Measurements from ENCODE around the gene PRSS57.
"Not testable (repeated sequence)": the region's sequence is repeated elsewhere in the genome, so short reads cannot be mapped to it uniquely, and the experiment has no call there.

The PRSS57 gene

DNA sequence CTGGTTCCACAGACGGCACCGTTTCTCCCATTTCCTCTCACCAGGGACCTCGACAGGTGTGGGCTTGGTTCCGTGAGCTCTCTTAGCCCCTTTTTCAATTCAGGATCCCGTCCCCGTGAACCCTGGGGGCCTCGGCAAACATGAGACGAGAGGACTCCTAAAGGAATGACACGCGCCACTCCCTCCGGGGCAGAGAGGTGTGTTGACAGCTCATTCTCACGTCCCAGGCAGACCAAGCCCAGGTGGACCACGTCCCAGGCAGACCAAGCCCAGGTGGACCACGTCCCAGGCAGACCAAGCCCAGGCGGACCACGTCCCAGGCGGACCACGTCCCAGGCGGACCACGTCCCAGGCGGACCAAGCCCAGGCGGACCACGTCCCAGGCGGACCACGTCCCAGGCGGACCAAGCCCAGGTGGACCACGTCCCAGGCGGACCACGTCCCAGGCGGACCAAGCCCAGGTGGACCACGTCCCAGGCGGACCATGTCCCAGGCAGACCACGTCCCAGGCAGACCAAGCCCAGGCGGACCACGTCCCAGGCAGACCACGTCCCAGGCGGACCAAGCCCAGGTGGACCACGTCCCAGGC, 28.2 kb downstream of the PRSS57 start:
- not testable (repeated sequence) for DNase-seq

DNA sequence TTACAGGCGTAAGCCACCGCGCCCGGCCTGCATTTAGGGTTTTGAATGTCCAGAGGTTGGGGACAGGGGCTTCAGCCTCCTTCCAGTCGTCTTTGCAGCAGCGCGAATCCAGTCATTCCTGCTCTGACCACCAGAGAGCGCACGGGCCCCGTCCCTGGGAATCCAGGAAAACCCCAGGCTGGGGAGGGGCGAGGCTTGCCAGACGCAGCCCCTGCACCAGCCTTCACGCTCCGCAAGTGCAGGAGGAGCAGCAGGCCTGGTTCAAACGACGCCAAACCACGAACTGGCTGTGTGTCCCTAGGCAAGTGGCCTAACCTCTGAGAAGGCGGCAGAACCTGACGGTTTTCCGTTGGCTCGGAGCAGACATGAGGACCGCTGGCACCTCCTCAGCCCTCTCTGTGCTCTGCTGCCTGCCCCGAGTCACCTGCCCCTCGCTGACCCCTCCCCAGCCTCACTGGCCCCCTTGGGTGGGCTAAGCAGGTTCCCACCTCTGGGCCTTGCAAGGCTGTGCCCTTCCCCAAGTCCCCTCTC, 30.3 kb downstream of the PRSS57 start:
- DNase-seq, result peak; percentile 72 to 81

DNA sequence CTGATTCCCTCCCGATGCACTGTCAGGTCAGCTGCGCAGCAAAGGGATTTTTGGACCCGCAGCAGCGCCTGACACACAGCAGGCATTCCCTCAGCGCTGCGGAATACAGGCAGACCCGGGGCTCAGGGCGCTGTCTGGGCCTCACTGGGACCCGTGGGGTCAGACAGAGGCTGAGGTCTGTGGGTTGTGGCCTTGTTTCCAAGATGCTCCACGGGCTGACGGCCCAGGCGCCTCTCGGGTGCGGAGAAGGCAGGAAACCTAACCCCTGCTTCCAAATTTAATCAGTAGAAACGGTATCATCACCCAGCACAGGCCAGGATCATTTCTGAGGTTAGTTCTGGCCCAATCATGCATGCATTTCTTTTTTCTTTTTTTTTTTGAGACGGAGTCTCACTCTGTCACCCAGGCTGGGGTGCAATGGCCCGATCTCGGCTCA, 31.6 kb downstream of the PRSS57 start:
- no peak for DNase-seq

DNA sequence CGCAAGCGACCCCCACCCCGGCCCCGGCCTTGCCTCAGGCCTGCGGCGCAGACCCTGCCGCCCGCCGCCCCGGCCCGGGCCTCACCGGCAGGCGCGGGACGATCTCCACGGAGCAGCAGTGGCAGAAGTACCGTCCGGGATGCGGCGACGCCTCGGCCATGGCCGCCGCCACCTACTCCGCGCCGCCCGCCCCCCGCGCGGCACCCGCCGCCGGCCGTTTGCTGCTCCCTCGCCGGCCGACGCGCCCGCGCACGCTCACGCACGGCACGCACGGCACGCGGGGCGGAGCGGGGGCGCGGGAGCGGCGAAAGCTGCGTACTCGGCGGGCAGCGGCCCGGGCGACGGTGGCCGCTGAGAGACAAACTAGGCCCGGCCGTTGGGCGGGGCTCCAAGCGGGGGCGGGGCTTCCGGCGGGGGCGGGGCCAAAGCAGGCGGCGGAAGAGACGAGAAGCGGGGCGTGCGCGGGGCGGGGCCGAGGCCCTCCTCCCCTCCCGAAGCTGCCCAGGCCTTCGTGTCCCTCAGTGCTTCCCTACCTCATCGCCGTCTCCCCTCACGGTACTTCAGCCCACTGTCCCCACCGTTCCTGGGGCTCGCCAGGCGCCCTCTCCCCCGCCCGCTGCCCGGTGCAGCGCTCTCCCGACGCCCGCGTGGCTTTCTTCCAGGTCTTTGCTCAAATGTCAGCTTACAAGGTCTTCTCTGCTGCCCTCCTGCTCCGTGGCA, 32.1 kb downstream of the PRSS57 start, which contains the start of gene RNF126:
TSS of gene RNF126 (minus strand) at position 253 of the 720 bp plus-strand sequence. CDS start at position 160, 93 bp downstream.
- DNase-seq, result peak; percentile 94 to 97

DNA sequence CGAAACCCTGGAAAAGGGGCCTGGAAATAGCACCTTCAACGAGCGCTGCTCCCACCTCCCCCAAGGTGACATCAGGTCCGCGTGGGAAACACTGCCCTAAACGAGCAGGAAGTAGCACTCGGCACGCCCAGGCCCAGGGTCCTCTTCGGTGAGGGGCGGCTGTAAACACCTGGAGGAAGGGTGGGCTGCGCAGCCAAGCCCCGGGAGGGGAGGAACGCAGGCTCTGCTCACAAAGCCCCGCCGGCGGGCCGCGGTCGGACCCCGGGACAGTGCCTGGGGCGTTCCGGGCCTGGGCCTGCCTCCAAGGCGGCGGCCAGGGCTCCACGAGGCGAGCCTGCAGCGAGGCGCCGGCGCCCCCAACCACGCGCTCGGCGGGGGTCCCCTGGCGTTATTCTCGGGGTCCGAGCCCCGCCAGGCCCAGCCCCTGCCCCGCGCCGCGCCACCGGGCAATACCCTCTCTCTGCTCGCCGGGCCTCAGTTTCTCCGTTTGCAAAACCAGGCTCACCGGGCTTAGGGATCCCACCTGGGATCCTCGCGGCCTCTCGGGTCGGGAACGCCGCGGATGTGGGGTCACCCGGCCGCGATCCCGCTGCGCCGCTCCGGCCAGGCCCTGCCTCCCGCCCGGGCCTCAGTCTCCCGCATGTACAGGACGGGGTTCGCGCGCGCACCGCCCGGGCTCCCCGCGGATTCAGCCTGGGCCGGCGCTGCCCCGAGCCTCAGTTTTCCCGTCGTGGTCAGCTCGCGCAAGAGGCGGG, 32.9 kb downstream of the PRSS57 start:
- peak; percentile 21 to 78 for DNase-seq

DNA sequence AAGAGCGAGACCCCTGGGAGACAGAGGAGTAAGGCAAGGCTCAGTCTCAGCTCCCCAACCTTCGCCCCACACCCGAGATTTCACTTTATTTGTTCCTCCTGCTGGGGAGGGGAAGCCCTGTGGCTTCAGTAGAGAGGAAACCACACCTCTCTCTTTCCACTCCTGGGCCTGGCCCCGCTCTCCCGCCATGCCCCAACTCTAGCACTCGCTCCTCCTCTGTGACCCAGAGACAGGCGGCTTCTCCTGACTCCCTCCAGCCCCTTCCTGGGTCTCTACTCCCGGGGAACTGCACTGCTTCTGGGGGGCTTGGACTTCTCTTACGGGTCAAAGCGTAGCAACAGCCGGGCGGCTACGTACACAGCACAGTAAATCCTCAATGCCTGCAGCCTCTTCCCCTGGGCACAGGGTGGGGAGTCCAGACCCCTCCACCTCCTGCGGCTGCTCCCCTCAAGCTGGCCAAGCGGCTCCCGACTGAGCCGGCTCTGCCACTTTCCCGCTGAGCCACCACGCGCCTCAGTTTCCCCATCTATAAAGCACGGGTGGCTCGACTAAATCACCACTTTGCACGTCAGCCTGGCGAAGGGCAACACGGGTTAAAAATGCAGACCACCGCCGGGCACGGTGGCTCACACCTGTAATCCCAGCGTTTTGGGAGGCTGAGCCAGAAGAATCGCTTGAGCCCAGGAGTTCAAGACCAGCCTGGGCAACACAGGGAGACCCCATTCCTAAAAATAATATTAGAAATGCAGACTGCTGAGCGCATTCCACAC, 33.6 kb downstream of the PRSS57 start:
- peak; percentile 48 to 55 for DNase-seq

DNA sequence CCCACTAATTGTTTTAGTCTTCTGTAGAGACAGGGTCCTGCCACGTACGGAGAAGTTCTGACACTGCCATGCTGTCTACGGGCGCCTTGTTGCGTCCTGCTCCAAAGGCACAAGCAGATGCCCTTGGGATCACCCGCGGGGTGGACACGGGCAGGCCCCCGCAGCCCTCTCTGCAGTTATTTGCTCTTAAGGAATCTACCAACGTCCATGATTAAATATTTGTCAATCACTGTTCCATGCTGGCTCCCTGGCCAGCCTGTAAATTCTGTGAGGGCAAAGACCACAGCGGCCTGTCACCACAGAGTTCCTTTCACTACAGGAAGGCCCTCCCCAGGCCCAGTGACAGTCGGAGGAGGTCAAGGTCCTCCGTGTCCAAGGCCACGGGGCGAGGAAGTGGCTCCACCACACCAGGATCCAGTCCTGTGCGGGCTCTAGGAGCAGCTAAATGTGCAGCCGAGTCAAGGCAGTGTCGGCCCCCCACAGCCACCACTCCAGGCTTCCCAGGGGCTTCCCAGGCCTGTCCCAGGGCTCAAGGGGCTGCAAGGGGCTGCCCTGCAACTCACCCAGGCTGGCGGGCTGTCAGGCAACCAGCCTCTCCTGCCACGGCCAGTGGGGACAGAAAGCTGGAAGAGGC, 34.3 kb downstream of the PRSS57 start:
- DNase-seq, result peak; percentile 24 to 29

DNA sequence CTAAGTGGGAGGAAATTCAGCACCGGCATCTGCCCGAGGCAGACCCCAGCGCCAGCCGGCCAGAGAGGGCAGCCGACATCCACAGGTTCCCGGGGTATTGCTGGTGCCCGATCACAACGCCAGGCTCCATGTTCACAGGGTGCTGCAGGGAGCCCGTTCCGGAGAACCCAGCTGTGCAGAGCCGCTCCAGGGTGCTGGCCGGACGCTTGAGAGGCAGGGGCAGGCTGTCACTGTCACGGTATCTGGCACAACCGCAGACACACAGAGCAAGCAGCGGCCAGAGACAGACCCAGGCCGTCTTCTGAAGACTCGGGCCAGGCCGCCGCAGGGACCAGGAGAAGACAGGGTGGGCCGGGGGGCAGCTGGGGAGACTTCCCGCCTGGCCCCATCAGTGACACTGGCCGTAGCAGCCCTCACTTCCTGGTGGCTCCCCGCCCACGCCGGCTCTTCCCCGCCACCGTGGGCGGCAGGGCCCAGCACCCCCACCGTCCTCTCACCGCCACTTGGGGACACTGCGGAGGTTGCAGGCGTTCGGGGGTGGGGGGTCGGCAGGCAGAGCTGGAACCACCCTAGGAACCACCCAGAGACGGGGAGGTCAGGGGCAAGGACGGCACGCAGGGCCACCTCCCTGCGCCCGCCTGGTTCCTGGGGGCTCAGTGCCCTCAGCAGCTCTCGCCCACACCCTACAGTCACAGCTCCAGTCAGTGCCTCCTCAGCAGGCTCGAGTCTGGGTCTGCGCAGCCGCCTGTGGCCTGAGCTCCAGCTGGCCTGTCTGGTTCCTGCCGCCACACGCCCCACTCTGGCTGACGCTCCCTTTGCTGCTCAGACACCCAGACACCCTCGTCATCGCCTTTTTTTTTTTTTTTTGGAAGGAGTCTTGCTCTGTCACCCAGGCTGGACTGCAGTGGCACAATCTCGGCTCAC, 36.1 kb downstream of the PRSS57 start:
- DNase-seq, result peak; percentile 14 to 62

DNA sequence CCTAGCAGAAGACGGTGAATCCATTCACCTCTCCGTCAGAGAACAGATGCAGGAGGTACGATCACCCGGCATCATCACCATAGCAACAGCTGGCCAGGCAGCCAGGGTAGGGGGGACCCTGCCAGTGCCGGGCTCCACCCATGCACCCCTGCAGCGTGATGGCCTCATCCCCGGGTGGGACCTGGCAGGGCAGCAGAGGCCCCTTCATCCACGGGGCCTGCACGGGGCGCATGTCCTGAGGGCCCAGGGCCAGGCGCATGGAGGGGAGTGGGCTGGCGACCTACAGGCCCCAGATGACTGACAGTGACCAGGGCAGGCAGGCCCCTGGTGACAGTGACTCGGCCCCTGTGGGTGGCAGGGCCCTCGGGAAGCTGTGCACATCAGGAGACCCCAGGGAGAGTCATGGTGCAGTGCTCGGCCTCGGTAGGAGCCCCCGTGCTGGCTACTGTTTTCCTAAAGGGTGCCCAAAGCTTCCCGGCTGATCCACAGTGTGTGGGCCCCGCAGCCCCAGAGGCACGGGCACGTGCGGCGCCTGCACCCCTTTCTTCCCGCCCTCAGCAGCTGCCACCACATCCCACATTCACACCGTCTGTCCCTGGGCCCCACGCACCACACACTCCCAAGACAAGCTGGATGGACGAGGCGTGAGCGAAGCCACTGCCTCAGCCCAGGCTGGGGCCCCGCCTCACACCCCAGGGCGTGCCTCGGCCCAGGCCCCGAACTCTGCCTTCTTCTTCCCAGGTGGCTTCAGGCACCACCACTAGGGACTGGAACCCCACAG, 37.0 kb downstream of the PRSS57 start:
- no peak for DNase-seq

DNA sequence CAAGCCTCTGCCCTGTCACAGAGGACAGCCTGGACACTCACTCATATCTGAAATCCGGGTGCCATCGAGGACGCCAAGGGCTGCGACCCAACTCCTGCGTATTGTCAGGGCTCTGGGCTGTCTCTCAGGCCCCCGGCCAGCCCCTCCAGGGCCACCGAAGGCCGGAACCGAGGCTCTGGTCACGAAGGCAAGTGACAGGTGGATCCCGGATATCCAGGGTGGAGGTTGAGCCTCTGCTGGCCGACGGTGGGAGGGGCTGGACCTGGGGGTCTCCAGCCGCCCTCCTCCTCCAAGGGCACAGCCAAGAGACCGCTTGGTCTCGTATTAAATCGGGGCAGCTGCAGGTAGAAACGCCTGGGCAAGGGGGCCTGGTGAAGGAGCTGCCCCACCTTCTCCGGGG, 37.6 kb downstream of the PRSS57 start:
- DNase-seq, result no peak

DNA sequence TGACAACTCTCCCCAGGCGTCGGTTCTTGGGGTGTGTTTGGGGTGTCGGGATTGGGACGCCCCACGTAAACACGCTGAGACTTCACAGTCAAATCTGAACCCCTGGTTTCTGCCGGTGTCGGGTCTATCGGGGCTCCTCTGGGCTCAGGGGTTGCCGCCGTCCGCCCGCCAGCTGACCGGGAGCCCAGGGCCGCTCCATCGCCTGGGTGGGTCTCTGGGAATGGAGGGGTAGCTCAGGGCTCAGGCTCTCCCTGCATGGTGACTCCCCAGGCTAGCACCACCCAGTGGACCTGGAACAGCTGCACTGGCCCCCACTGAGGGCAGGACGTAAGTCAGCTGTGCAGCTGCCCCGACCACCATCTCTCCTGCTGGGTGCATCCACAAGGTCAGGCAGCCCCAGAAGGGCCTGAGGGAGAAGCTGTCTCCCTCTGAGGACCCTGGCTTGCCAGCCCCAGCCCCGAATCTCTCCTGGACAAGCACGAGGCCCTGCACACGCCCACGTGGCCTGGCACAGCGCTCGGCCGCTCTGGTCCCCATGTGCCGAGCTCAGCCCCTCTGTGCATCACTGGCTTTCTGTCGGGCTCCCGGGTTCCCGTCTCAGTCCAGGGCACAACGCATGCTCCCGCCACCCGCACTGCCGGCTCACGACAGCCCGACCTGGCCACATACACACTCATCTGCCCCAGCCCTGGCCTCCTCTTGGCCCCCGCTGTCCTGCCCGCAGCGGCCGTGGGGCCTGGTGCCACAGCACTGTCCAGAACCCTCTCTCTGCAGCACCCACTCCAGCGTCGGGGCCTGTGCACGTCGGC, 38.3 kb downstream of the PRSS57 start:
- DNase-seq, result no peak

DNA sequence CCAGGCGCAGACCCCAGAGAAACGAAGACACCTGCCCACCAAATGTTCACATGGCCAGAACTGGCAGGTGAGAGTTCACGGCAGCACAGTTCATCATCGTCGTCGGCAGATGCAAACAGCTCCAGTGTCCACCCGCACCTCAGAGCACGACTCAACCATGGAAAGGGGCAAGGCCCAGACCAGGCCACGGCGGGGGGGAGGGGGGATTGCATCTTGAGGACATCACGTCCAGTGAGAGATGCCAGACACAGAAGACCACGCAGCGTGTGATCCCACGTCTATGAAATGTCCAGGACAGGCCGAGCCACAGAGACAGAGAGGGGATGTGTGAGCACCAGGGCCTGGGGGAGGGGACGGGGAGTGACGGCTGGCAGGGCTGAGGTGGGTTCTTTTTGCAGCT, 39.6 kb downstream of the PRSS57 start:
- no peak for DNase-seq

DNA sequence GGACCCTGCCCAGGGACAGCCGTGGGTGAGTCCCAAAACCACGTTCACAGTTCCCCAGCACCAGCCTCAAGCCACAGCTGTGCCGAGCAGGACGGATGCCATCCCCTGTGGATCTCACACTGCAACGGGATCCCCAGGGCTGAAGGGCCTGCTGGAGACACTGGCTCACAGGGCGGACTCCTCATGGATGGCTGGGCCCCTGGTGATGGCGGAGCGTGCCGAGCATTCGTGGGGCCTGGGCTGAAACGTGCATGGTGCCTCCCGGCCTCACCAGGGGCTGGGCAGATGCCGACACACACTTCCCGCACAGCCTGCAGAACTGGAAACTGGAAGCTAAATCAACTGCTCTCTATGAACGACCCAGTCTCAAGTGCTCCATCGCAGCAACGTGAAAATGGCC, 41.8 kb downstream of the PRSS57 start:
- DNase-seq, result no peak

DNA sequence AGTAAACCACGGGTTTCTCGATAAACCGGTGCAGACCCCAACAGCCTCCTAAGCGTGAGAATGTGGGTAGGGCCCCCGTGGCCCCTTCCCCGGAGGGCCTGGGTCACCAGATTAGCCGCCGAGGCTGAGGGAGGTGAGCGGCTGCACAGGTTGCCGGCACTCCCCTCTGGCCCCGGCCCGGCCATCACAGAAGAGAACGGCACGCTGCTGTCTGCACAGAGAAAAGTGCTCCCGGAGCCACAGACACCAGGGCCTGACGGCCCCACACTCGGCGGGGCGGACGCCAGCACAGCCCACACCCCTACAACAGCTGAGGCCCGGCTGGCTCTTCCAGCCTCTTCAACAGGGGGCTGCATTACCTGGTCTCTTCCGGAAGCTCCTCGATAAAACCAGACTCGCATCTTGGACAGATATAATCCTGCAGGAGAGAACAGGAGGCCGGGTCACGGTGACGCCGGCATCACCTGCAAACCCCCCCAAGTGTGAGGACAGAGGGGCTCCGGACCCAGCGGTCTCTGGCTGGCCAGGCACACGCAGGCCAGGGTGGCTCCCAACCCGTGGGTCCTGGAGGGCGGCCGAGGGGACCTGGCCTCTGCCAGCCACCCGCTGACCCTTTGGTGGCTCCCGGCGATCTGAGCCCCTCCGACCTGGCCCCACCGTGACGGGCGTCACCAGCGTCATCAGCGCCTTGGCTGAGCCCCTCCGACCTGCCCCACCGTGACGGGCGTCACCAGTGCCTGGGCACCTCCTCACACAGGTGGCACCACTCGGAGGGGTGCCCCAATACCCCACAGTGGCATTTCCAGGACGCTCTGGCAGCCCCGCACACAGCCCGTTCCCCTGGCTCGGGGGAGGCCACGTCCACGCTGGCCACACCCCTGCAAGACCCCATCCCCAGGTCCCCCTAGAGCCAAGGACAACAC, 42.5 kb downstream of the PRSS57 start:
- no peak for DNase-seq

DNA sequence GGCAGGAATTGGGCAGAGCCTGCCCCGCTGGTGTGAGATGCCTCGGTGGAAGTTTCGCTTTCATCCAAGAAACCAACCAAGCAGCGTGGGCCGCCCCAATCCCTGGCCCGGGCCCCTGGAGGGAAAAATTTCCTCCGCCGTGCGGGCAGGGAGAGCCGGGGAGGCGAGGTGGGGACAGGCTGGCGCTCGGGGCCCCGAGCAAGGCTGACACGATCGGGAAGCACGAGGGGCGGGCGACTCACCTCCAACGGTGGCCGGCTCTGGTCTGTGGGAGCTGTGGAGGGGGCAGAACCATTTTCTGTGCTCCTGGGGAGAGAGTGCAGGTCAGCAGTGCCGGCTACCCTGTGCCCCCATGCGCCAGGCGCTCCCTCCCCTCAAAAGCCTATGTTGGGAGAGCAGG, 43.3 kb downstream of the PRSS57 start:
- no peak for DNase-seq

DNA sequence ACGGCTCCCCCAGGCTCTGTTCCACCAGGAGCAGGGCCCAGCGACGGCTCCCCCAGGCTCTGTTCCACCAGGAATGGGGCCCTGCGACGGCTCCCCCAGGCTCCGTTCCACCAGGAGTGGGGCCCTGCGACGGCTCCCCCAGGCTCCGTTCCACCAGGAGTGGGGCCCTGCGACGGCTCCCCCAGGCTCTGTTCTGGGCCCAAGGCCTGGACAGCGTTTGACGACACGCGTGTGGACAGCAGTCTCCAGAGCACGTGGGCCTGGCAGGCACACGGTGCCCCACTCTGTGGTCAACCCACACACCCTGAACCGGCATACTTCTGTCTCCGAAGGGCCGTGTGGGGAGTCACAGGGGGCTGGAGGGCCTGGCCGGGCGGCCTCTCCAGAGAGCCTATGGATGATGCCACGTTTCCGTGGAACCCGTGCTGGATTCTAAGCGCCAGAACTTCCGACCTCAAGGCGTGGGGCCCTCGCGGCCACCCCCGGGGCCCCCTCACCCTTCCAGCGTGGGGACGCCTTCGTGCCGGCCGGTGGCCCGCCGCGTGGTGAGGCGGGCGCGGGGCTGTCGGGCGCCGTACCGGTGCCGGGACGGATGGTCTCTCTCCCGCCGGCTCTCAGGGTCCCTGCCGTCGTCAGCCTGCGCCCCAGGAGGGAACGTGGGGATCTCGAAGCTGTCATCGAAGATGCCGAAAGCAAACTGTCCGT, 44.0 kb downstream of the PRSS57 start:
- no peak for DNase-seq

DNA sequence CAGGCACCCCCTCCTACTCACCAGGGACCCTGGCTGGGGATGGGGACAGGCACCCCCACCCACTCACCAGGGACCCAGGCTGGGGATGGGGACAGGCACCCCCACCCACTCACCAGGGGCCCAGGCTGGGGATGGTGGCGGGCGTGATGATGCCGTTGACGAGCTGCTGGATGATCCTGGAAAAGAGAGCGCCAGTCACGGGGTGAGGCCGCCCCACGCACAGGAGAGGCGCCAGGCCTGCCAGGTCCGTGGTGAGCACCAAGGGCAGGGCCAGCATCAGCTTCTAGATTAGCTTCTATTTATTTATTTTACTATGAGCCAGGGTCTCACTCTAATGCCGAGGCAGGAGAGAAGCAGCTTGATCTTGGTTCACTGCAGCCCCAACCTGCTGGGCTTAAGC, 45.1 kb downstream of the PRSS57 start:
- DNase-seq, result no peak

All from inflammatory macrophage (primary cell).